ENCODE results near the gene AGMAT.

DNA sequence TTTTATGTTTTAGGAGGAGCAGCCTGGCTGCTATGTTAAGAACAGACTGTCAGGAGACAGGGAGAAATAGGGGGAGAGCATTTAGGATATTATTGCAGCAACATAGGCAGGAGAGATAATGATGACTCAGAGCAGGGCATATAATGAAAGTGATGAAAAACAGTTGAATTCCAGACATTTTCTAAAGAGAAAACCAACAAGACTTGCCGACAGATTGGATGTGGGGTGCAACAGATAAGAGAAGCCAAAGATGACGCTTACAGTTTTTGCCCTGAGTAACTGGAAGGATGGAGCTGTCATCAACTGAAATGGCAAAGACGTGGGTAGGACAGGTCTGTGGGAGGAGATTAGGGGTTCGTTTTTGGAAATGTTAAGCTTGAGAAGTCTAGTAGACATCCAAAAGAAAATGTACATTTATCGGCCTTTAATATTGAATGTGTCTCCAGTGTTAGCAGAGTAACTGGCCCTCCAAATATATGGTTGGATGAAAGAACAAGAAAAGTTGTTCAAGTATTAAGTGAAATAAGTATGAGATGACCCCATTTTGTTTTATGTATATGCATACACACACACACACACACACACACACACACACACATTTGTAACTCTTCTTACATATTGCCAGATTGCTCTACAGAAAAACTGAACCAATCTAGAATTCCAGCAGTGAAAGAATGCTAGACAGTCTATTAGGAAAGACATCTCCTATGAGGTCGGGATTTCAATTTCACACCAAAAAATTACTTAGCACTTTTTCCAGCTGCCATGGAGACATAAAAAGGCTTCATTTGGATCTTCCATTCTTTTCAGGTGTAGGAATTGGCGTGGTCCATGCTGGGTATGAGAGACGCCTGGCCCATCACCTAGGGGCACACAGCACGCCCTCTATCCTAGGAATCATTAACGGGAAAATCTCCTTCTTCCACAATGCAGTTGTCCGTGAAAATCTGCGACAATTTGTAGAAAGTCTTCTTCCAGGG lies 41.0 kb downstream of the AGMAT start:
- TF ChIP-seq, protein P1, sequence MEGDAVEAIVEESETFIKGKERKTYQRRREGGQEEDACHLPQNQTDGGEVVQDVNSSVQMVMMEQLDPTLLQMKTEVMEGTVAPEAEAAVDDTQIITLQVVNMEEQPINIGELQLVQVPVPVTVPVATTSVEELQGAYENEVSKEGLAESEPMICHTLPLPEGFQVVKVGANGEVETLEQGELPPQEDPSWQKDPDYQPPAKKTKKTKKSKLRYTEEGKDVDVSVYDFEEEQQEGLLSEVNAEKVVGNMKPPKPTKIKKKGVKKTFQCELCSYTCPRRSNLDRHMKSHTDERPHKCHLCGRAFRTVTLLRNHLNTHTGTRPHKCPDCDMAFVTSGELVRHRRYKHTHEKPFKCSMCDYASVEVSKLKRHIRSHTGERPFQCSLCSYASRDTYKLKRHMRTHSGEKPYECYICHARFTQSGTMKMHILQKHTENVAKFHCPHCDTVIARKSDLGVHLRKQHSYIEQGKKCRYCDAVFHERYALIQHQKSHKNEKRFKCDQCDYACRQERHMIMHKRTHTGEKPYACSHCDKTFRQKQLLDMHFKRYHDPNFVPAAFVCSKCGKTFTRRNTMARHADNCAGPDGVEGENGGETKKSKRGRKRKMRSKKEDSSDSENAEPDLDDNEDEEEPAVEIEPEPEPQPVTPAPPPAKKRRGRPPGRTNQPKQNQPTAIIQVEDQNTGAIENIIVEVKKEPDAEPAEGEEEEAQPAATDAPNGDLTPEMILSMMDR (IDR thresholded peaks at IDR 0.05): no peak
- TF ChIP-seq EP300 (IDR thresholded peaks at IDR 0.05): no peak
- TF ChIP-seq POLR2AphosphoS5 (IDR thresholded peaks at IDR 0.05): no peak

Data from upper lobe of left lung (tissue), 4 donors.